ENCODE results near the gene VMP1. TPM values are rescaled to one million over a fixed set of nuclear protein-coding genes. Genes with fewer than 3 reads are reported as not detected.
A peak's percentile ranks its signal among the peaks of the same experiment; 100 is the strongest.
"Not testable (repeated sequence)": the region's sequence is repeated elsewhere in the genome, so short reads cannot be mapped to it uniquely, and the experiment has no call there.

Gene VMP1
- total RNA-seq, 1 donor from 2014 or later = 218 TPM

DNA sequence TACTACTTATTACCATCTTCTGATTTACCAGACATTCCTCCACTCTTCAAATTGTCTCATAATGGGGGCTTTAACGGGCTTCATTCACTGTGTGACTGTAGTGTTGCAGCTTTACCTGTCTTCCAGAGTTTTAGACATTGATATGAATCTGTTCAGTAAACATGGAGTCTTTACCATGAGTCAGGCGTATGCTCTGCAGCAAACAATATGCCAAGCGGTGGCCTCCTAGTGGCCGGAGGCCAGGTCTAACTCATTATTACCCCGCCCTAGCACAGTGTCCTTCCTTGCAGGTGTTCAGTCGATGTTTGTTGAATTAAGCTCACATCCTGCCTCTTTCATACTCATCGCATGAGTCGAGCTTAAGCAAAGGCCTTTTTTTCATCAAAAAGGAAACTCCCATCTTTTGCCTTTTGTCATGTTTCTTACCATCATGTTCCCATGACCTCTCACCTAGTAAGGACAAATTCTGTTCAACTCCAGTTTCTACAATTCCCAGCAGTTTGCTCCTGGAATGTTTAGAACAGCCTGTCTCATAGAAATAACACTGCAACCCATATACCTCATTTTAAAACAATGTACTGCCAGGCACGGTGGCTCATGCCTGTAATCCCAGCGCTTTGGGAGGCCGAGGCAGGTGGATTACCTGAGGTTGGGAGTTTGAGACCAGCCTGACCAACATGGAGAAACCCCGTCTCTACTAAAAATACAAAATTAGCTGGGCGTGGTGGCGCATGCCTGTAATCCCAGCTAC, 145.9 kb downstream of the VMP1 start:
- DNase-seq (ENCODE audit: extremely low read depth, low read depth, low spot score) = peak; percentile 90

DNA sequence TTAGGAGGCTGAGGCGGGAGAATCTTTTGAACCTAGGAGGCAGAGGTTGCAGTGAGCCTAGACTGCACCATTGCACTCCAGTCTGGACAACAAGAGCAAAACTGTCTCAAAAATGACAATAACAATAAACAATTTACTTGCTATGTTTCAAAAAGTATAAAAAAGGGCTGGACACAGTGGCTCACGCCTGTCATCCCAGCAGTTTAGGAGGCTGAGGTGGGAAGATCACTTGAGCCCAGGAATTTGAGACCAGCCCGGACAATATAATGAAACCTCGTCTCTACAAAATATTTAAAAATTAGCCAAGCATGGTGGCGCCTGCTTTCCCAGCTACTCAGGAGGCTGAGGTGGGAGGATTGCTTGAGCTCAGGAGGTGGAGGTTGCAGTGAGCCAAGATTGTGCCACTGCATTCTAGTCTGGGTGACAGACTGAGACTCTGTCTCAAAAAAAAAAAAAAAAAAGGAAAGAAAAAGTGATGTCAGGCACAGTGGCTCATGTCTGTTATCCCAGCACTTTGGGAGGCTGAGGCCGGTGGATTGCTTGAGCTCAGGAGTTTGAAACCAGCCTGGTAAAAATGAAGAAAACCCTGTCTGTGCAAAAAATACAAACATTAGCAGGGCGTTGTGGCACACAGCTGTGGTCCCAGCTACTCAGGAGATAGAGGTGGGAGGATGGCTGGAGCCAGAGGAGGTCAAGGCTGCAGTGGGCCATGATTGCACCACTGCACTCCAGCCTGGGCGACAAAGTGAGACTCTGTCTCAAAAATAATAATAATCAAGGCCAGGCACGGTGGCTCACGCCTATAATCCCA, 146.7 kb downstream of the VMP1 start:
- DNase-seq (ENCODE audit: extremely low read depth, low read depth, low spot score) = not testable (repeated sequence)

DNA sequence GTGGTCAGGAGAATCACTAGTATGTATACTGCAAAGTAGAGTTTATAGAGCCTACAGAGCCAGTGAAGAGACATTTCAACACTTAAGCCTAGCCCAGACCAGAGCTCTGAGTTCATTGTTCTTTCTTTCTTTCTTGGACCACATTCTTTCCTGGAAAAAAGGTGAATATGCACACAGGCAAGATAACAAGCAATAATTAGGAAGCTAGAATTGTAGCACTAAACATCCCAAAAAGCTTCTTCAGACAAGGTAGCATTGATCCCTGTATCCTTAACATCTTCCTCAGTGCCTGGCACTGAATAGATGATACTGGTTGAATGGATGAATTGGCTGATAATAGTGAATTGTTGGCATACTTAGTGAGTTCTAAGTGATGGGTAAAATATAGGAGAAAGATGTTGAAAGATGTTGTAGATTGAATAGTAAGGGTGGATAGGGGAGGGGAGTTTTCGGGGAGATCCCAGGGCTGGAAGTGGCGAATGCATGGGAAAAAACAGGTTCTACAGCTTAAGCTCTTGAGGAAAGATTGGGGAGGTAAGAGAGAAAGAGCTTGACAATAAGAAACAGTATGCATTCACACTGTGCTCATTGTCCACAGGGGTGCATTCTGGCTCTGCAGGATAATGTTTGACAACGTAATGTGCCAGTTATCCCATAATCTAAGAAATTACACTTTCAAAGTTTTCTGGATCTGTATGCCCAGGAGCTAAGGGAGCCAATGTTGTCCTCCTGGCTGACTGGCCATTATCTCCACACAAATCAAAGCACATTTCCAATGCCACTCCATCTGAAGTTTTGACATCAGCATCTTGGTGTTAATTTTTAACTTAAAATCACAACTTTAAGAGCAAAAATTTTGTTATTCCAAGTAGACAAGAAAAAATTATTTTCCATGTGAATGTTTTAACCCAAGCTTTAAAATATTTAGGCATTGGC, 149.7 kb downstream of the VMP1 start:
- no peak for DNase-seq (ENCODE audit: extremely low read depth, low read depth, low spot score)

DNA sequence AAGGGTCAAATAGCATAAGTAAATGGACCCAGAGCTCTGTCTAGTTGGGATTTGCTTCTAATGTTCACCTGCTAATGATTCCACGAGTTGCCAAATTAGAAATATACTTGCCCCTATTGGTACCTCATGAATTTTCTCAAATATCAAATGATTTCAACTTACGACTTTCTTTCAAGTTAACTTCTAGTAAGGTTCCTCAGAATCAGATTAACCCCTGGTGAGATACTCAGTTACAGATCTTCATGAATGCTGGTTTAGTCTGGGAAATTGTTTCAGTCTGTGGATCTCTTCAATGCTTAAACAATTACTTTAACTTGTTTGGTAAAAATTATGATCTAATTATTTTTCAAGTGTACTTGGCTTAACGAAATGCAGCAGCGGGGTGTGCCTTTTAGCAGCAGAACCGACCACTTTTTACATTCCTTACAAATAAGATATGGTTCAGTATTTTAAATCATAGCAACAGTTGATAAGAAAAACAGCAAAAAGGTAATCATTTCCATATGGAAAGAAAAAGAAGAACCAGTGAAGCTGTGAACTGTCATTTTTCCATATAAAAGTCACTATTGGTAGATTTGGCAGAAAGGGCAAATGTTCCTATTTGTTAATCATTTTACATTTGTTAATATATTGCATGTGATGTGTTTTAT, 150.8 kb downstream of the VMP1 start:
- DNase-seq (ENCODE audit: extremely low read depth, low read depth, low spot score) = no peak

DNA sequence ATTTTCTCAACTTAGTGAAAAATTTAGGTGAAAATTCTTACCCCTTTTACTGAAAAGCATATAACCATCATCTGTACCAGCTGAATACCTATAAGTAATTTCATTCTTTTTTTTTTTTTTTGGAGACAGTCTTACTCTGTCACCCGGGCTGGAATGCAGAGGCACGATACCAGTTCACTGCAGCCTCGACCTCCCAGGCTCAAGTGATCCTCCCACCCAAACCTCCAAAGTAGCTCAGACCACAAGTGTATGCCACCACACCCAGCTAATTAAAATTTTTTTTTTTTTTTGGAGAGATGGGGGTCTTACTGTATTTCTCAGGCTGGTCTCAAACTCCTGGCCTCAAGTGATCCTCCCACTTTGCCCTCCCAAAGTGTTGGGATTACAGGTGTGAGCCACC, 151.5 kb downstream of the VMP1 start:
- DNase-seq (ENCODE audit: extremely low read depth, low read depth, low spot score) = no peak

DNA sequence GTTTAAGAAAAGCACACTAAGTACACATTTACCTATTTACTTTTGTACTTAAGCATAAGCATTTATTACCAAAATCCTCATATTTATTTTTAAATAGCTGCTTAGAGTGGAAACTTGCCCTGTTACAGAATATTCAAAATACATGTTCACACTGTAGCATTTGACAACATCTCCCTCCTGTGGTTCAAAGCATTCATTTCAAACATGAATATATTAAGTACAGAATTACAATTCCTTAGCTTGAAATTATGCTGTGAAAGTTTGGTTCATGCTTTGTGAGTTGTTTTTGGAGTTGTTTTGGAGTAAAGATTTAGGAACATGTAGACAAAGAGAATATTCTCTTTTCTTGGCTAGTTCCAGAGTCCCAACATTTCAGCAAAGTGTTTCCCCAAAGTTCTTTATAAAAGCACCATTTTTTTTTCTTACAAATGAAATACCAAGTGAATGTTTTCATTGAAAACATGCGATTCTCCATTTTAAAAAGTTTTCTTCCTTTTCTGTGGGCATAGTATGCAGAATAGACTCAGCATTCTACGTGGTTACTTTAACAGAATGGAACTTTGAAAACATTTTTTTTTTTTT, 152.1 kb downstream of the VMP1 start:
- DNase-seq (ENCODE audit: extremely low read depth, low read depth, low spot score) = peak; percentile 50

DNA sequence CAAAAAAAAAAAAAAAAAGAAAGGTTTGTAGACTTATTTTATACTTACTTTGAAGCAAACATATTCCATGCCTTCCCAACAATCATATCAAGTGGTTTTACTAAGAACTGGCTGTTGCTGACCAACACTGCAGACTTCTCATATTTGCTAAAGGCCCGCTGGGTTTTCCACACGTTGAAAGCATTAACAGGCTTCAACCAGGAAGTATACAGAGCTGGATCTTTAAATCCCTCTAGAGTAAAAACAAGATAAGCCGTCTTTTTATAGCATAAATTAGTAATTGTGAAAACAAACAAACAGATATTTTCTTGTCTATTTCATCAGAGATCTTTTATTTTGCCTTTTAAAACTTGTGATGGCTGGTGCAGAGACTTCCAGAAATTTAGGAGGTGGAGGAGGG, 156.2 kb downstream of the VMP1 start:
- no peak for DNase-seq (ENCODE audit: extremely low read depth, low read depth, low spot score)

DNA sequence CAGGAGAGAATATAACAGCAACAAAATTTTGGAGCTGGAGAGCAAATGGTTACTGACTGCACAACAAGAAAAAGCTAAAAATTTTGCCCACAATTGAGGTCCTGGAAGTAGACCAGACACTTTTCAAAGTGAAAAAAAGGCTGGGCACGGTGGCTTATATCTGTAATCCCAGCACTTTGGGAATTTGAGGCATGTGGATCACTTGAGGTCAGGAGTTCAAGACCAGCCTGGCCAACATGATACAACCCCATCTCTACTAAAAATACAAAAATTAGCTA, 162.4 kb downstream of the VMP1 start:
- no peak for DNase-seq (ENCODE audit: extremely low read depth, low read depth, low spot score)

DNA sequence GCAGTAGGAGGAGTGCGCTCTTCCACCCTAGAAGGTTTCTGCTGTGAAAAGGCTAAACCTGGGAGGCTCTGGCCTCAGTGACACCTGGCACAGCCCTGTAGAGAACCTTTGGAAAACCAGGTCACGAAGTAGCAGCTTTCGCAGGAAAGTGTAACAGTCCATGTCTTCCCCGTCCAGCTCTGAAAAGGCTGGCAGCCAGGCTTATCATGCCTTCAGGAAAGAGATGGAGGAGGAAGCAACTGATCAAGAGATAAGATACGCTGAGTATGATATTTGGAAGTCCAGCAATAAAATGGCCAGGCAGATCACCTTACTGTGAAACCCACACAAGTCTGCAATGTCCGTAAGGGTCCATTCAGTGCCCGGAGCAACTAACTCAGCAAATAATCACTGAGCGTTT, 163.0 kb downstream of the VMP1 start:
- no peak for DNase-seq (ENCODE audit: extremely low read depth, low read depth, low spot score)

DNA sequence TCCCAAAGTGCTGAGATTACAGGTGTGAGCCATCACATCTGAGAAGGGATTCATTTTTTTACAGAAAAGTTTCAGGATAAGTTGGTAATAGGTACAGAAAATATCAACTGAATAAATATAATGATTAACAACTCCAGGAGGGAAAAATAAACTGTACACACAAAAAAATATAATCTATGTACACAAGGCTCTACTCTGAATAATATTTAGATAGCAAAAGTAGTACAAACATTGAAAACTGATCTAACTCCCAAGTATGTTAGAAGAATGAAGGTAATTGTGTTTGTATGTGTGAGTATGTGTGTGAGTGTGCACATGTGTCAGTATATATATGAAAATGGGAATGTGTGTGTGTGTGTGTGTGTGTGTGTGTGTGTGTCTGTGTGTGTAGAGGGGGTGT, 164.9 kb downstream of the VMP1 start:
- DNase-seq (ENCODE audit: extremely low read depth, low read depth, low spot score) = no peak

DNA sequence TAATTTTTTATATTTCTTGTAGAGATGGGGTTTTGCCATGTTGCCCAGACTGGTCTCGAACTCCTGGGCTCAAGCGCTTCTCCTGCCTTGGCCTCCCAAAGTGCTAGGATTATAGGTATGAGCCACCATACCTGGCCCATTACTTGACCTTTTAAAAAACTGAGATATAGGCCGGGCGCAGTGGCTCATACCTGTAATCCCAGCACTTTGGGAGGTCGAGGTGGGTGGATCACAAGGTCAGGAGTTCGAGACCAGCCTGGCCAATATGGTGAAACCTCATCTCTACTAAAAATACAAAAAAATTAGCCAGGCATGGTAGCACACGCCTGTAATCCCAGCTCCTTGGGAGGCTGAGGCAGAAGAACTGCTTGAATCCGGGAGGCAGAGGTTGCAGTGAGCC, 166.0 kb downstream of the VMP1 start:
- not testable (repeated sequence) for DNase-seq (ENCODE audit: extremely low read depth, low read depth, low spot score)

DNA sequence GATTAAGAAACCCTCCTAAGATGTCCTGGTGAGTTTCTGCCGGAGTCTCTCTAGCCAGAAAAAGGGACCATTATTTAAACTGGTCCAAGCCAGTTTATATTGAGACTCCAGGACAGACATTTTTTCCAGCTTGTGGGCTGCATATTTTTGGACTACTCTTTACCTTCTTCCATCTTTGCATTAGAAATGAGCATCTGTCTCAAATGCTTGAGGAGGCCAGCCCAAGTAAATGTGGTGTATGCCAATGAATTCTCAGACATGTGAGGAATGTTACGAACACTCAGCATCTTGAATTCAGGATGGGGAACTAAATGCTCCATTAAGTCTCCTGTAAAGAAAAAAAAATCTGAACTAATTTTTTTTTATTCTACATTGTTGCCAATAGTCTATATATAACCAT, 166.9 kb downstream of the VMP1 start:
- no peak for DNase-seq (ENCODE audit: extremely low read depth, low read depth, low spot score)

DNA sequence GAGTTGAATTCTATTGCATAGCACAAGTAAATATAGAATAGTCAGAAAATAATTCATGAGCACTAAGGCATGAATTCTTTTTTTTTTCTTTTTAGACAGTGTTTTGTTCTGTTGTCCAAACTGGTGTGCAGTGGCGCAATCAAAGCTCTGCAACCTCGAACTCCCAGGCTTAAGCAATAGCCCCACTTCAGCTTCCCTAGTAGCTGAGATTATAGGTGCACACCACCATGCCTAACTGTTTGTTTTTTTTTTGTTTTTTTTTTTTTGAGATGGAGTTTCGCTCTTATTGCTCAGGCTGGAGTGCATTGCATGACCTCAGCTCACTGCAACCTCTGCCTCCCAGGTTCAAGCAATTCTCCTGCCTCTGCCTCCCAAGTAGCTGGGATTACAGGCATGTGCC, 168.7 kb downstream of the VMP1 start:
- no peak for DNase-seq (ENCODE audit: extremely low read depth, low read depth, low spot score)

DNA sequence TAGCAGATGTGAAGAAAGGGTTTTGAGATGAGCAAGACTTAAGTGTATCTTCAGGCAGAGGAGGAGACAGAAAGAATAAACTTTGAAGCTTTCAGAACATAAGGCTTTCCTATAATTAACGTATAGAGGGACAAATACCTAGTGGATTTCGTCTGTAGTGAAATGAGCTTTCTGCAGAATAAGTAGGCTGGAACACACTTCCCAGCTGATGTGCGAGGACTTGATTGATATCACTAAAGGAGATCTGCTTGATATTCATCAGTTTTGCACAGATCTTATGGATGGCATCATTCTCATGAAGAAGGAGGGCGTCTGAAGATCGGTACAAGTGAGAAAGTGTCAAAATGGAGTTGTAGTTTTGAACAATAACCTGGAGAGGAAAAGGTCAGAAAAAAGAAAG, 170.5 kb downstream of the VMP1 start:
- no peak for DNase-seq (ENCODE audit: extremely low read depth, low read depth, low spot score)

DNA sequence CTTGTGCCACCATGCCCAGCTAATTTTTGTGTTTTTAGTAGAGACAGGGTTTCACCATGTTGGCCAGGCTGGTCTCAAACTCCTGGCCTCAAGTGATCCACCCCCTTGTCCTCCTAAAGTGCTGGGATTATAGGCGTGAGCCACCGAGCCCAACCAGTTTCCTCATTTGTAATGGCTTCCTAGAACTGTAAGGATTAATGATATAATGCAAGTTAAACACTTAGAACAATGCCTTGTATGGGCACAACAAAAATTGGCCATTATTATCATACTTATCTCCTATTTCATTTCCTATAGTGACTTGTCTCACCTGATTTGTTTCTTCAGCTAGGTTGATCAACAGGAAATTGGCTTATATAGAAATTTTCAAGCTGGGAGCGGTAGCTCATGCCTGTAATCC, 171.2 kb downstream of the VMP1 start:
- no peak for DNase-seq (ENCODE audit: extremely low read depth, low read depth, low spot score)

DNA sequence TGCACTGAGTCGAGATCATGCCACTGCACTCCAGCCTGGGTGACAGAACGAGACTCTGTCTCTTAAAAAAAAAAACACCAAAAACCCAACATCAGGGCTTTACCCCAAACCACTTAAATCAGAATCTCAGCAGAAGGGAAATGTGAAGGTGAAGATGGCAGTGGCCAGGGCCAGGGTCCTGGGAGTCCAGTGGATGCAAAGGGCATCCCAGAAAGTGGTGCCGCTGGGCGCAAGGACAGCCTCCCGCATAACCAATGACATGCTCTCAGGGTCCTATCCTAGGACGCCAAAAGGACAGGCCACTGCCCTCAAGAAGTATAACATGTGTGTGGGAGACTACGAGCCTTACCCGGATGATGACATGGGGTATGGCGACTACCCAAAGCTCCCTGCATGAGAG, 177.4 kb downstream of the VMP1 start:
- DNase-seq (ENCODE audit: extremely low read depth, low read depth, low spot score) = no peak

DNA sequence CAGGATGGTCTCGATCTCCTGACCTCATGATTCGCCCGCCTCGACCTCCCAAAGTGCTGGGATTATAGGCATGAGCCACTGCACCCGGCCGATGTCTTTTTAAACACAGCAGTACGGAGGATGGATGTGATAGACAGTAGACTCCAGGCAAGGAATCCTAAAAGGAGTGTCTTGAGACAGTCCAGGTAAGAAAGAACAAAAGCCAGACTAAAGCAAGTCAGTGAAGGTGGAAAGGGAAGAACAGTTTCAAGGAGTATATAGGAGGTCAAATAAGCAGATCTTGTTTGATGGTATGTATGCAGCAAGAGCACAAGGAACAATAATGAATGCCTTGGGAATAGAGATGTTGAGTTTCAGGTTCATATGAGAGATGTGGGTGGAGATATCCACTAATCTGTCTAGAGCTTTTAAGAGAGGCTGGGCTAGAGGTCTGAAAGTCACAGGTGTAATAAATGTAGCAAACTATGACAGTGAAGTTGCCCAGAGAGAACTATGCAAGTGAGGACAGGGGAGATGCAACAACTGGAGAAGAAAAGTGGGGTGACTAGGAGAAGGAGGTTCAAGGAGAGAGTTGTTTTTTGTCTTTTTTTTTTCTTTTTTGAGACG, 180.8 kb downstream of the VMP1 start:
- no peak for DNase-seq (ENCODE audit: extremely low read depth, low read depth, low spot score)

DNA sequence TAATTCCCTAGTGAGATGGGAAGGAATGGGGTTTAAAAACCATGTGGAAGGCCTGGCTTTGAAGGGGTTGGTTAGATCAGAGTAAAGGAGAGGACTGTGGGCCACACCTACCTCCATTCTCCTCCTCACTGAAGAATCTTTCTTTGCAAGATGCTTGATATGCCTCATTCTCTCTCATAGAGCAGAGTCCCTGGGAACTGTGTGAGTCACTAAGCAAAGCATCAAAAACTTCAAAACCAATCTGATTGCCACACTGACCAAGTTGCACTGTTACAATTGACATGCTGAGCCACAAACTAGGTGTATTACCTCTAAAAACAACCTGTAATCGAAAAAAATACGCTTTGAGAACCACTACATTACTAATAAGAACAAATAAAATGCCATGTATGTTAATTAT, 183.3 kb downstream of the VMP1 start:
- DNase-seq (ENCODE audit: extremely low read depth, low read depth, low spot score) = no peak

Measured in glomerular endothelial cell (primary cell).